K562 (cell line): ENCODE data around the gene BTG2. TPM values are rescaled to one million over a fixed set of nuclear protein-coding genes. Genes with fewer than 3 reads are reported as not detected.

Experiments
- BCLAF1 ChIP-seq, 2 experiments: fragments of 450-650 bp in 1 of 2; IDR thresholded peaks; 2 replicates each; pipeline ENCODE4 v1.6.1; 2011 to 2017; ENCODE audit warnings: low read depth in 2 of 2, antibody characterized with exemption in 1 of 2, borderline replicate concordance in 1 of 2, low read length in 1 of 2, mild to moderate bottlenecking in 1 of 2, mixed read lengths in 1 of 2; ENCODE audit not compliant: control insufficient read depth in 1 of 2
- BRCA1 ChIP-seq, 2 experiments: fragments of 450-650 bp in 1 of 2; sonication (generic) in 1 of 2; formaldehyde crosslinking in 1 of 2; IDR thresholded peaks; 2 replicates each; pipeline versions ENCODE4 v1.5.0 to v1.6.1; 2017 to 2020; ENCODE audit warnings: mild to moderate bottlenecking in 1 of 2, missing genetic modification reagents in 1 of 2
- CUX1 ChIP-seq: fragments of 200-800 bp; sonication (Bioruptor generic); IDR thresholded peaks from 2 replicates; pipeline ENCODE4 v1.6.1; 2016; ENCODE audit warnings: missing genetic modification characterization, missing compliant biosample characterization
- DDX20 ChIP-seq: fragments of 450-650 bp; IDR thresholded peaks from 2 replicates; pipeline ENCODE4 v1.6.1; 2016; ENCODE audit warnings: missing genetic modification characterization, low read depth, mild to moderate bottlenecking, missing compliant biosample characterization, moderate library complexity
- FOXK1 ChIP-seq: sonication (generic); formaldehyde crosslinking; IDR thresholded peaks from 2 replicates; pipeline ENCODE4 v1.8.0; 2022; ENCODE audit warnings: missing genetic modification reagents, mild to moderate bottlenecking, borderline replicate concordance
- KAT2B ChIP-seq: IDR thresholded peaks from one replicate; pipeline ENCODE4 v1.6.1; 2012; ENCODE audit warnings: low read depth, mild to moderate bottlenecking, control low read depth, inconsistent platforms, low read length, moderate library complexity
- MYBL2 ChIP-seq, 2 experiments: fragments of 450-650 bp in 1 of 2; sonication (generic) in 1 of 2; formaldehyde crosslinking in 1 of 2; IDR thresholded peaks; 2 replicates each; pipeline versions ENCODE4 v1.6.1 to v1.8.1; 2017 to 2022; ENCODE audit warnings: borderline replicate concordance in 1 of 2, inconsistent platforms in 1 of 2, low read depth in 1 of 2, mild to moderate bottlenecking in 1 of 2, missing genetic modification reagents in 1 of 2, moderate library complexity in 1 of 2
- NCOR1 ChIP-seq: fragments of 450-650 bp; IDR thresholded peaks from 2 replicates; pipeline ENCODE4 v1.6.1; 2016; ENCODE audit warnings: mild to moderate bottlenecking, moderate library complexity
- NR2F6 ChIP-seq: fragments of 450-650 bp; formaldehyde crosslinking; IDR thresholded peaks from 2 replicates; pipeline ENCODE4 v1.4.0; 2020; ENCODE audit warnings: mild to moderate bottlenecking
- WHSC1 ChIP-seq: IDR thresholded peaks from one replicate; pipeline ENCODE4 v1.6.1; 2012; ENCODE audit warnings: low read length, control low read depth, inconsistent platforms
- ZNF311 ChIP-seq: fragments of 250-450 bp; sonication (Bioruptor Pico); IDR thresholded peaks from 2 replicates; pipeline ENCODE4 v1.4.0; 2020; ENCODE audit warnings: mild to moderate bottlenecking, moderate library complexity
- polyA plus RNA-seq, 8 experiments: library from polyadenylated mRNA; depleted of rRNA in 4 of 8; stranded (reverse) in 5 of 8; unstranded in 3 of 8; fragments of >200 nt; fragmentation: Nextera tagmentation in 2 of 8; fragmentation: Illumina TruSeq in 1 of 8; extraction: Ambion mirVana in 2 of 8; extraction: Trizol in 1 of 8; gene quantifications; 2 replicates each; pipeline versions ENCODE4 v1.2.1 to v1.2.3, GENCODE V29; 2011 to 2014; ENCODE audit warnings: inconsistent platforms in 1 of 8, missing spikeins in 1 of 8
- total RNA-seq, 7 experiments: library from RNA; depleted of rRNA in 6 of 7; stranded (reverse); fragments of >200 nt in 6 of 7; fragmentation: Illumina TruSeq in 2 of 7; extraction: Trizol in 2 of 7; gene quantifications; 2 replicates each; pipeline versions ENCODE4 v1.2.1 to v1.2.3, GENCODE V29; 2011 to 2021; ENCODE audit warnings: low replicate concordance in 1 of 7

Gene BTG2
- total and polyA plus RNA-seq, 9 of the 15 experiments (the other 6 are each of a cell fraction or from before 2014, with no cell fraction given) = 2.3 to 41.9 (median 8.7) TPM

GRCh38 chr1:203306089-203306964 lies 1.0 kb downstream of the BTG2 start (continued):
- no peak for TF ChIP-seq CUX1 (CRISPR knock-in tag)
- TF ChIP-seq WHSC1 = no peak
- peak; percentile 83 for TF ChIP-seq NCOR1
- TF ChIP-seq ZNF311 (CRISPR knock-in tag) = no peak
- no peak for TF ChIP-seq BRCA1 (IDR thresholded peaks at IDR 0.05)
- TF ChIP-seq BRCA1 (CRISPR knock-in tag; IDR thresholded peaks at IDR 0.05) = peak; percentile 15; the same call in 1 of the 2 replicates
- TF ChIP-seq FOXK1 = no peak
- peak in 1 of 2 experiments; percentile 45; a peak in 1 of 4 replicates for TF ChIP-seq BCLAF1 (IDR thresholded peaks at IDR 0.05; ENCODE audit: borderline replicate concordance in 1 of 2, control insufficient read depth in 1 of 2, low read depth in 2 of 2, low read length in 1 of 2)
- no peak for TF ChIP-seq KAT2B
- 0 out of 2 replicates have a peak, but pooled peaks have one; percentile 26 for TF ChIP-seq NR2F6 (CRISPR knock-in tag)
- no peak for TF ChIP-seq DDX20 (tag)
- no peak for TF ChIP-seq MYBL2 (IDR thresholded peaks at IDR 0.05; ENCODE audit: low read depth)
- TF ChIP-seq MYBL2 (CRISPR knock-in tag; IDR thresholded peaks at IDR 0.05; ENCODE audit: borderline replicate concordance) = no peak
